Fibroblast of skin of back (primary cell): Measurements from ENCODE around the gene LHFPL4.
"Not testable (repeated sequence)": the region's sequence is repeated elsewhere in the genome, so short reads cannot be mapped to it uniquely, and the experiment has no call there.

Source experiments
- DNase-seq: peaks from one replicate; pipeline ENCODE4 v3.0.0-alpha.2; 2013

Gene LHFPL4

GRCh38 chr3:9536212-9536611, 17.4 kb downstream of the LHFPL4 start:
- DNase-seq, result no peak

- no peak for DNase-seq
Observed at GRCh38 chr3:9534429-9534828, 19.2 kb downstream of the LHFPL4 start.

GRCh38 chr3:9525078-9525477, 28.5 kb downstream of the LHFPL4 start:
- no peak for DNase-seq

GRCh38 chr3:9514956-9515355, 38.7 kb downstream of the LHFPL4 start:
- DNase-seq, result no peak

- DNase-seq, result no peak
Observed at GRCh38 chr3:9514306-9514705, 39.3 kb downstream of the LHFPL4 start.

- DNase-seq, result no peak
Observed at GRCh38 chr3:9512456-9513045, 41.1 kb downstream of the LHFPL4 start.

- no peak for DNase-seq
Observed at GRCh38 chr3:9508781-9509180, 44.8 kb downstream of the LHFPL4 start.

GRCh38 chr3:9507586-9508578, 45.7 kb downstream of the LHFPL4 start:
- no peak for DNase-seq

GRCh38 chr3:9503283-9503682, 50.3 kb downstream of the LHFPL4 start:
- peak; percentile 59 for DNase-seq

GRCh38 chr3:9501226-9501625, 52.4 kb downstream of the LHFPL4 start:
- no peak for DNase-seq

GRCh38 chr3:9500108-9501050, 53.2 kb downstream of the LHFPL4 start:
- DNase-seq, result peak; percentile 64

GRCh38 chr3:9499455-9500107, 54.0 kb downstream of the LHFPL4 start:
- DNase-seq, result no peak

GRCh38 chr3:9498781-9499180, 54.8 kb downstream of the LHFPL4 start:
- DNase-seq, result no peak

GRCh38 chr3:9497821-9498565, 55.6 kb downstream of the LHFPL4 start:
- DNase-seq, result peak; percentile 40

- no peak for DNase-seq
Observed at GRCh38 chr3:9496893-9497292, 56.7 kb downstream of the LHFPL4 start.

- not testable (repeated sequence) for DNase-seq
Observed at GRCh38 chr3:9494036-9494435, 59.6 kb downstream of the LHFPL4 start.

- no peak for DNase-seq
Observed at GRCh38 chr3:9491506-9491905, 62.1 kb downstream of the LHFPL4 start.

GRCh38 chr3:9485248-9485647, 68.4 kb downstream of the LHFPL4 start:
- no peak for DNase-seq

- DNase-seq, result no peak
Observed at GRCh38 chr3:9480265-9480664, 73.4 kb downstream of the LHFPL4 start.

GRCh38 chr3:9476935-9477334, 76.7 kb downstream of the LHFPL4 start:
- DNase-seq, result no peak

GRCh38 chr3:9474482-9474881, 79.1 kb downstream of the LHFPL4 start:
- DNase-seq, result no peak
